Measurements from ENCODE around the gene ACTR6. TPM values are rescaled to one million over a fixed set of nuclear protein-coding genes. Genes with fewer than 3 reads are reported as not detected.
A peak's percentile ranks its signal among the peaks of the same experiment; 100 is the strongest.
"Not testable (repeated sequence)": the region's sequence is repeated elsewhere in the genome, so short reads cannot be mapped to it uniquely, and the experiment has no call there.

ACTR6 gene
- total RNA-seq, 1 experiment from 2014 or later, result 26.8 TPM

GRCh38 chr12:100249941-100250340, 49.3 kb downstream of the ACTR6 start:
- no peak for DNase-seq (ENCODE audit: low read depth)
- in situ Hi-C loops (cut with HindIII; ENCODE audit: low pct_unique_long_range_greater_than_20kb, low sequenced_read_pairs), result no loop called here

- in situ Hi-C loops (cut with HindIII; ENCODE audit: low pct_unique_long_range_greater_than_20kb, low sequenced_read_pairs), result no loop called here
- DNase-seq (ENCODE audit: low read depth), result peak; percentile 63
Observed at GRCh38 chr12:100251917-100252316, 51.3 kb downstream of the ACTR6 start.

GRCh38 chr12:100253437-100253836, 52.8 kb downstream of the ACTR6 start:
- in situ Hi-C loops (cut with HindIII; ENCODE audit: low pct_unique_long_range_greater_than_20kb, low sequenced_read_pairs), result no loop called here
- DNase-seq (ENCODE audit: low read depth), result no peak

- in situ Hi-C loops (cut with HindIII; ENCODE audit: low pct_unique_long_range_greater_than_20kb, low sequenced_read_pairs), result no loop called here
- DNase-seq (ENCODE audit: low read depth), result no peak
Observed at GRCh38 chr12:100254876-100255275, 54.3 kb downstream of the ACTR6 start.

- DNase-seq (ENCODE audit: low read depth), result no peak
- in situ Hi-C loops (cut with HindIII; ENCODE audit: low pct_unique_long_range_greater_than_20kb, low sequenced_read_pairs), result no loop called here
Observed at GRCh38 chr12:100258127-100258526, 57.5 kb downstream of the ACTR6 start.

- no peak for DNase-seq (ENCODE audit: low read depth)
- in situ Hi-C loops (cut with HindIII; ENCODE audit: low pct_unique_long_range_greater_than_20kb, low sequenced_read_pairs), result no loop called here
Observed at GRCh38 chr12:100263131-100263530, 62.5 kb downstream of the ACTR6 start.

GRCh38 chr12:100265107-100265506, 64.5 kb downstream of the ACTR6 start:
- in situ Hi-C loops (cut with HindIII; ENCODE audit: low pct_unique_long_range_greater_than_20kb, low sequenced_read_pairs); DNase-seq (ENCODE audit: low read depth): not testable (repeated sequence)

- DNase-seq (ENCODE audit: low read depth), result no peak
- in situ Hi-C loops (cut with HindIII; ENCODE audit: low pct_unique_long_range_greater_than_20kb, low sequenced_read_pairs), result no loop called here
Observed at GRCh38 chr12:100265732-100266584, 65.3 kb downstream of the ACTR6 start.

- no peak for DNase-seq (ENCODE audit: low read depth)
- in situ Hi-C loops (cut with HindIII; ENCODE audit: low pct_unique_long_range_greater_than_20kb, low sequenced_read_pairs), result no loop called here
Observed at GRCh38 chr12:100266585-100266834, 65.9 kb downstream of the ACTR6 start.

GRCh38 chr12:100266835-100267602, 66.4 kb downstream of the ACTR6 start, which contains the start of the genes DEPDC4 and SCYL2:
TSS of gene DEPDC4 (minus strand) at chr12:100267079. CDS start at chr12:100267076, 3 bp downstream.
TSS of gene SCYL2 (plus strand) at chr12:100267177. CDS start at chr12:100282971, 15,794 bp downstream.
- DNase-seq (ENCODE audit: low read depth), result peak; percentile 97
- in situ Hi-C loops (cut with HindIII; ENCODE audit: low pct_unique_long_range_greater_than_20kb, low sequenced_read_pairs), result no loop called here

GRCh38 chr12:100267603-100268281, 67.1 kb downstream of the ACTR6 start:
- DNase-seq (ENCODE audit: low read depth), result no peak
- in situ Hi-C loops (cut with HindIII; ENCODE audit: low pct_unique_long_range_greater_than_20kb, low sequenced_read_pairs), result no loop called here

- in situ Hi-C loops (cut with HindIII; ENCODE audit: low pct_unique_long_range_greater_than_20kb, low sequenced_read_pairs), result no loop called here
- DNase-seq (ENCODE audit: low read depth), result peak; percentile 2
Observed at GRCh38 chr12:100268835-100269564, 68.4 kb downstream of the ACTR6 start.

- in situ Hi-C loops (cut with HindIII; ENCODE audit: low pct_unique_long_range_greater_than_20kb, low sequenced_read_pairs), result no loop called here
- DNase-seq (ENCODE audit: low read depth), result no peak
Observed at GRCh38 chr12:100273782-100274181, 73.2 kb downstream of the ACTR6 start.

Other genes starting within 250 kb of the ACTR6 start
- gene ANKS1B, start 215.9 kb upstream of the ACTR6 start, total RNA-seq (2014; rRNA removed; shearing (Covaris generic); ENCODE audit: low replicate concordance), result 5.6 and 36.0 TPM in 2 replicates
- gene BLTP3B, start 57.9 kb upstream of the ACTR6 start, total RNA-seq (2014; rRNA removed; shearing (Covaris generic); ENCODE audit: low replicate concordance), result 4.6 and 5.7 TPM in 2 replicates
- 2.0 TPM in 1 of 2 replicates, not detected in the other for gene DEPDC4, start 66.3 kb downstream of the ACTR6 start, total RNA-seq (2014; rRNA removed; shearing (Covaris generic); ENCODE audit: low replicate concordance)
- 1.8 and 3.0 TPM in 2 replicates for gene SCYL2, start 66.4 kb downstream of the ACTR6 start, total RNA-seq (2014; rRNA removed; shearing (Covaris generic); ENCODE audit: low replicate concordance)
- not detected in 2 replicates for gene SLC17A8, start 156.3 kb downstream of the ACTR6 start, total RNA-seq (2014; rRNA removed; shearing (Covaris generic); ENCODE audit: low replicate concordance)

All from Caki2 (cell line).